K562 (cell line): Measurements from ENCODE around the gene GTF3C4. TPM values are rescaled to one million over a fixed set of nuclear protein-coding genes. Genes with fewer than 3 reads are reported as not detected.

Source experiments
- ATAC-seq: fragments of 200-7000 bp; cut with Tn5 transposase; 3 replicates; pipeline ENCODE4 v1.9.1; 2020; ENCODE audit warnings: moderate library complexity
- BruUV-seq: library from RNA; stranded (reverse); fragments of 400-500 nt; replicated peaks from 2 replicates; lab custom pipeline; 2021; lab: Mats Ljungman, UMichigan
- CTCF ChIA-PET: fragments of 300-600 bp; formaldehyde crosslinking; extraction: SDS; loops from one replicate; lab custom pipeline; 2021; ENCODE audit warnings: low intra/inter-chr PET ratio; lab: Yijun Ruan, JAX
- POLR2A ChIA-PET: fragments of 300-600, 350-650 bp; sonication (Branson Sonifier 250); formaldehyde crosslinking; extraction: SDS; loops from one replicate; lab custom pipeline; 2021; ENCODE audit warnings: antibody characterized with exemption, inconsistent platforms; lab: Yijun Ruan, JAX
- DNase-seq, 4 experiments: peaks; one replicate each; pipeline versions ENCODE4 v3.0.0 to v3.0.0-alpha.2; 2011 to 2018; ENCODE audit warnings: low spot score in 3 of 4, mixed read lengths in 3 of 4; ENCODE audit errors: extremely low read depth in 1 of 4
- FAIRE-seq: peaks from 2 replicates; lab custom pipeline; 2011; peaks lifted over from hg19 to GRCh38; lab: Jason Lieb, UNC
- H2AFZ ChIP-seq: 2 replicates; pipeline ENCODE4 v1.6.0; 2011; ENCODE audit warnings: low read depth, low read length, control low read depth, inconsistent platforms
- H3K27ac ChIP-seq: fragments of 200-600 bp; 3 replicates; pipeline ENCODE4 v1.8.0; 2011; ENCODE audit warnings: low read depth, mild to moderate bottlenecking, control low read depth, inconsistent platforms, low read length, moderate library complexity, mixed read lengths; ENCODE audit errors: extremely low read depth
- H3K27me3 ChIP-seq, 2 experiments: fragments of 300-600 bp in 1 of 2; 2 replicates in 1 of 2; 3 replicates in 1 of 2; pipeline versions ENCODE4 v1.6.0 to v1.8.0; 2011; ENCODE audit warnings: inconsistent platforms in 2 of 2, low read length in 2 of 2, mild to moderate bottlenecking in 1 of 2, mixed read lengths in 1 of 2, moderate library complexity in 1 of 2; ENCODE audit not compliant: control insufficient read depth in 2 of 2, insufficient read depth in 2 of 2
- H3K36me3 ChIP-seq: fragments of 300-600 bp; 3 replicates; pipeline ENCODE4 v1.8.0; 2011; ENCODE audit warnings: mild to moderate bottlenecking, low read length, inconsistent platforms; ENCODE audit not compliant: control insufficient read depth, insufficient read depth
- H3K4me1 ChIP-seq, 2 experiments: fragments of 200-600 bp in 1 of 2; replicated peaks in 1 of 2; 2 replicates in 1 of 2; 3 replicates in 1 of 2; pipeline versions ENCODE4 v1.5.1 to v1.8.0; 2011; ENCODE audit warnings: inconsistent platforms in 2 of 2, low read length in 2 of 2, mild to moderate bottlenecking in 1 of 2, mixed read lengths in 1 of 2, moderate library complexity in 1 of 2; ENCODE audit not compliant: control insufficient read depth in 2 of 2, insufficient read depth in 2 of 2
- H3K4me2 ChIP-seq: 2 replicates; pipeline ENCODE4 v1.6.1; 2011; ENCODE audit warnings: low read length, control low read depth, inconsistent platforms, mixed read lengths; ENCODE audit not compliant: insufficient read depth
- H3K4me3 ChIP-seq: fragments of 200-600 bp; sonication (generic), shearing (Covaris generic); 2 replicates; pipeline ENCODE4 v1.5.1; 2016; ENCODE audit warnings: control low read depth, inconsistent platforms
- H3K79me2 ChIP-seq: fragments of 200-600 bp; 3 replicates; pipeline ENCODE4 v1.8.0; 2011; ENCODE audit warnings: low read length, inconsistent platforms; ENCODE audit not compliant: control insufficient read depth, insufficient read depth
- H3K9ac ChIP-seq, 2 experiments: 2 replicates each; pipeline versions ENCODE4 v1.6.0 to v1.6.1; 2011; ENCODE audit warnings: low read depth in 2 of 2, low read length in 2 of 2, control low read depth in 1 of 2, inconsistent platforms in 1 of 2, mild to moderate bottlenecking in 1 of 2, mixed read lengths in 1 of 2; ENCODE audit not compliant: insufficient read depth in 1 of 2
- H3K9me1 ChIP-seq: one replicate; pipeline ENCODE4 v1.6.0; 2011; ENCODE audit warnings: inconsistent platforms, mild to moderate bottlenecking, low read length, moderate library complexity; ENCODE audit not compliant: control insufficient read depth, insufficient read depth
- H3K9me3 ChIP-seq: replicated peaks from 2 replicates; pipeline ENCODE4 v1.5.1; 2011; ENCODE audit warnings: low read depth, low read length, inconsistent platforms; ENCODE audit not compliant: control insufficient read depth, insufficient read depth
- H4K20me1 ChIP-seq: replicated peaks from 2 replicates; pipeline ENCODE4 v1.6.1; 2011; ENCODE audit warnings: low read length, inconsistent platforms, mixed read lengths; ENCODE audit not compliant: control insufficient read depth, insufficient read depth
- ELF4 ChIP-seq: fragments of 450-650 bp; formaldehyde crosslinking; IDR thresholded peaks from 2 replicates; pipeline ENCODE4 v1.4.0; 2022; ENCODE audit warnings: missing genetic modification characterization
- FOXJ2 ChIP-seq: fragments of 200-800 bp; sonication (Bioruptor generic); IDR thresholded peaks from 2 replicates; pipeline ENCODE4 v1.6.1; 2016; ENCODE audit warnings: missing genetic modification characterization, missing compliant biosample characterization
- GABPA ChIP-seq: fragments of 200-800 bp; sonication (Bioruptor generic); conservative IDR thresholded peaks from 2 replicates; pipeline ENCODE4 v1.6.1; 2016; ENCODE audit warnings: low read depth, missing genetic modification characterization, missing compliant biosample characterization
- GATAD2B ChIP-seq: fragments of 450-650 bp; IDR thresholded peaks from 2 replicates; pipeline ENCODE4 v1.6.1; 2017; ENCODE audit warnings: mild to moderate bottlenecking, borderline replicate concordance
- RBM14 ChIP-seq: fragments of 200-400 bp; formaldehyde crosslinking; IDR thresholded peaks from 2 replicates; pipeline ENCODE4 v1.6.1; 2018; ENCODE audit warnings: low read depth, mild to moderate bottlenecking, low read length, moderate library complexity, borderline replicate concordance; ENCODE audit not compliant: insufficient read depth
- TCF7L2 ChIP-seq: fragments of 150-350 bp; IDR thresholded peaks from 2 replicates; pipeline ENCODE4 v1.6.1; 2016; ENCODE audit warnings: low read depth, mild to moderate bottlenecking, low read length, moderate library complexity
- WGBS: fragments of 100-300 bp; shearing (Covaris generic); methylation state at CpG from one replicate; pipeline ENCODE4 v1.1.6; 2016; ENCODE audit warnings: low coverage, mixed read lengths; ENCODE audit not compliant: insufficient coverage; ENCODE audit errors: missing lambda C conversion rate; 5-methylcytosine and 5-hydroxymethylcytosine counted together
- in situ Hi-C: fragments of 300-500 bp; cut with MboI; formaldehyde crosslinking; loops from 4 replicates; pipeline ENCODE4 v1.15.0; 2018; ENCODE audit warnings: inconsistent platforms, mixed read lengths
- intact Hi-C: fragments of 100-400 bp; cut with micrococcal nuclease; formaldehyde crosslinking; loops from 2 replicates; pipeline ENCODE4 v1.14.2; 2022
- polyA plus RNA-seq, 8 experiments: library from polyadenylated mRNA; depleted of rRNA in 4 of 8; stranded (reverse) in 5 of 8; unstranded in 3 of 8; fragments of >200 nt; fragmentation: Nextera tagmentation in 2 of 8; fragmentation: Illumina TruSeq in 1 of 8; extraction: Ambion mirVana in 2 of 8; extraction: Trizol in 1 of 8; gene quantifications; 2 replicates each; pipeline versions ENCODE4 v1.2.1 to v1.2.3, GENCODE V29; 2011 to 2014; ENCODE audit warnings: inconsistent platforms in 1 of 8, missing spikeins in 1 of 8
- total RNA-seq, 7 experiments: library from RNA; depleted of rRNA in 6 of 7; stranded (reverse); fragments of >200 nt in 6 of 7; fragmentation: Illumina TruSeq in 2 of 7; extraction: Trizol in 2 of 7; gene quantifications; 2 replicates each; pipeline versions ENCODE4 v1.2.1 to v1.2.3, GENCODE V29; 2011 to 2021; ENCODE audit warnings: low replicate concordance in 1 of 7
- TF ChIP-seq, protein P1 (sequence below): fragments of 250-450 bp; sonication (Bioruptor Pico); IDR thresholded peaks from 2 replicates; pipeline ENCODE4 v1.5.0; 2021
- TF ChIP-seq, protein P2 (sequence below): fragments of 250-450 bp; sonication (Bioruptor Pico); IDR thresholded peaks from 2 replicates; pipeline ENCODE4 v1.4.0; 2020

Gene GTF3C4
- total and polyA plus RNA-seq, 9 of the 15 experiments (the other 6 are each of a cell fraction or from before 2014, with no cell fraction given) = 3.9 to 20.0 (median 12.2) TPM

DNA sequence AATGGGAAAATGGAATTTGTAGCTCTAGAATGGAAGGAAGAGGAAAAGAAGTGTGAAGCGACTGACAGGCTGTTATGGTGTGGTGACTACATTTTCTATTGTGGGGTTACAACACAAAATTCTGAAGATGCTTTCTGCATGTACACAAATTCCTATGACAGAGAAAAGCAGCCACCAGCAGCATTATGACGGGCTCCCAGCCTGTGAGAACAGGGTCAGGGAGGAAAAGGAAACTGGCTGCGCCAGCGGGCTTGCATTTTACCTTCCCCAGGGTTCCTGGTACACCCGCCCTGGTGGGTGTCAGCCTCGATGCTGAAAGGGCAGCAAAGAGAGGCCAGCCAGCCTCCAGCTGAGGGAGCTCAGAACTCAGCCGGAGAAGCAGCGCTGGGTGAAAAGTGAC, 41.5 kb upstream of the GTF3C4 start:
- no peaks in the 10 kb centered on the region for H3K4me1 ChIP-seq
- H3K36me3 ChIP-seq = peaks cover 83% of the 10 kb centered on the region
- H4K20me1 ChIP-seq = 0 out of 2 replicates have a peak, but pooled peaks cover 4% of the 10 kb centered on the region
- DNase-seq (no peak), FAIRE-seq (no peak), ATAC-seq (no peak)
- intact Hi-C loops = no loop called here
- H3K79me2 ChIP-seq = no peaks in the 10 kb centered on the region
- in situ Hi-C loops = no loop called here
- no peak overlapping the region for H3K4me2 ChIP-seq
- no peak overlapping the region for H2AFZ ChIP-seq
- no peaks in the 10 kb centered on the region for H3K9me3 ChIP-seq
- BruUV-seq = no TSS peak
- no peak overlapping the region for H3K9ac ChIP-seq
- H3K27ac ChIP-seq = no peak overlapping the region
- H3K4me3 ChIP-seq = no peak overlapping the region
- ChIA-PET CTCF (no interaction called here), POLR2A (no interaction called here)
- WGBS = 93% methylated on average over 8 of the region's 8 CpGs
- H3K27me3 ChIP-seq = no peaks in the 10 kb centered on the region
- no peak for TF ChIP-seq GABPA
- no peak for TF ChIP-seq ELF4
- TF ChIP-seq, protein P1, sequence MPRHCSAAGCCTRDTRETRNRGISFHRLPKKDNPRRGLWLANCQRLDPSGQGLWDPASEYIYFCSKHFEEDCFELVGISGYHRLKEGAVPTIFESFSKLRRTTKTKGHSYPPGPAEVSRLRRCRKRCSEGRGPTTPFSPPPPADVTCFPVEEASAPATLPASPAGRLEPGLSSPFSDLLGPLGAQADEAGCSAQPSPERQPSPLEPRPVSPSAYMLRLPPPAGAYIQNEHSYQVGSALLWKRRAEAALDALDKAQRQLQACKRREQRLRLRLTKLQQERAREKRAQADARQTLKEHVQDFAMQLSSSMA (CRISPR knock-in tag) = no peak
- TF ChIP-seq RBM14 = no peak
- TF ChIP-seq FOXJ2 (tag) = no peak
- no peak for TF ChIP-seq GATAD2B
- TF ChIP-seq, protein P2, sequence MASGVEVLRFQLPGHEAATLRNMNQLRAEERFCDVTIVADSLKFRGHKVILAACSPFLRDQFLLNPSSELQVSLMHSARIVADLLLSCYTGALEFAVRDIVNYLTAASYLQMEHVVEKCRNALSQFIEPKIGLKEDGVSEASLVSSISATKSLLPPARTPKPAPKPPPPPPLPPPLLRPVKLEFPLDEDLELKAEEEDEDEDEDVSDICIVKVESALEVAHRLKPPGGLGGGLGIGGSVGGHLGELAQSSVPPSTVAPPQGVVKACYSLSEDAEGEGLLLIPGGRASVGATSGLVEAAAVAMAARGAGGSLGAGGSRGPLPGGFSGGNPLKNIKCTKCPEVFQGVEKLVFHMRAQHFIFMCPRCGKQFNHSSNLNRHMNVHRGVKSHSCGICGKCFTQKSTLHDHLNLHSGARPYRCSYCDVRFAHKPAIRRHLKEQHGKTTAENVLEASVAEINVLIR (CRISPR knock-in tag) = no peak
- no peak for TF ChIP-seq TCF7L2
- H3K9me1 ChIP-seq = no peaks in the 10 kb centered on the region
